GM18951 (cell line): ENCODE measurements around the gene OBSCN.

ENCODE experiments used
- POLR2A ChIP-seq: IDR thresholded peaks from 4 replicates; pipeline ENCODE4 v1.6.1; 2011; ENCODE audit warnings: mild to moderate bottlenecking; ENCODE audit not compliant: insufficient read length, insufficient read depth; ENCODE audit errors: extremely low read depth
- in situ Hi-C: fragments of 300-500 bp; cut with MboI; formaldehyde crosslinking; loops from one replicate; pipeline ENCODE4 v1.12.0; 2022; ENCODE audit warnings: low sequenced_read_pairs, mixed read lengths, inconsistent platforms; ENCODE audit not compliant: unreplicated experiment

OBSCN gene

DNA sequence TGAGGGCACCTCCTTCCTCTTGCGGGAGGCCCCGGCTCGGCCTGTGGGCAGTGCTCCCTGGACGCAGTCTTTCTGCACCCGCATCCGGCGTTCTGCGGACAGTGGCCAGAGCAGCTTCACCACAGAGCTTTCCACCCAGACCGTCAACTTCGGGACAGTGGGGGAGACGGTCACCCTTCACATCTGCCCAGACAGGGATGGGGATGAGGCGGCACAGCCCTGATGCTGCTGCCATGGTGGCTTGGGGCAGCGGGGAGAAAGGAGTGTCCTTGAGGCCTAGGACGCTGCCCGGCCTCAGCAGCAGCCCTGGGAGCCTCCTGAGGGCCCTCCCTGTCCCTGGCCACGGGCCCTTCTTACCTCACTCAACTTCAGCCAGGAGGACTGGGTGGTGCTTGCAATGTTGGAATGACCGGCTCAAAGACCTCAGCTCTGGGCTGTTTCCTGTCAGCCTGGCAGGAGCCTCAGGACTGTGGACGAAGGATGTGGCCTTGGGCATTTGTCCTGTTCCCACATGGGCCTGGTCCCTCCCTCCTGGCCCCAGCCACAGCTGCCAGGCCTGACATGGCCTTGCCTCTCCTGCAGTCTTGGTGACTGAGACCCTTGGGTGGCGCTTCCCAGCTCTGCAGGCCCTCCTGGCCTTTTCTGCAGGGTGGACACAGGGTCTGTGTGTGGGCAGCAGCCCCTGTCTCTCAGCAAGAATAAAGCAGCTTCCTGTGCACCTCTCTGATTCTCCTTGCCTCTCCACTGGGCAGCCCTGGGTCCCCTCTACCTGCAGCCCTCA, 152.9 kb downstream of the OBSCN start:
- in situ Hi-C loops, result no loop called here
- no peak for TF ChIP-seq POLR2A

DNA sequence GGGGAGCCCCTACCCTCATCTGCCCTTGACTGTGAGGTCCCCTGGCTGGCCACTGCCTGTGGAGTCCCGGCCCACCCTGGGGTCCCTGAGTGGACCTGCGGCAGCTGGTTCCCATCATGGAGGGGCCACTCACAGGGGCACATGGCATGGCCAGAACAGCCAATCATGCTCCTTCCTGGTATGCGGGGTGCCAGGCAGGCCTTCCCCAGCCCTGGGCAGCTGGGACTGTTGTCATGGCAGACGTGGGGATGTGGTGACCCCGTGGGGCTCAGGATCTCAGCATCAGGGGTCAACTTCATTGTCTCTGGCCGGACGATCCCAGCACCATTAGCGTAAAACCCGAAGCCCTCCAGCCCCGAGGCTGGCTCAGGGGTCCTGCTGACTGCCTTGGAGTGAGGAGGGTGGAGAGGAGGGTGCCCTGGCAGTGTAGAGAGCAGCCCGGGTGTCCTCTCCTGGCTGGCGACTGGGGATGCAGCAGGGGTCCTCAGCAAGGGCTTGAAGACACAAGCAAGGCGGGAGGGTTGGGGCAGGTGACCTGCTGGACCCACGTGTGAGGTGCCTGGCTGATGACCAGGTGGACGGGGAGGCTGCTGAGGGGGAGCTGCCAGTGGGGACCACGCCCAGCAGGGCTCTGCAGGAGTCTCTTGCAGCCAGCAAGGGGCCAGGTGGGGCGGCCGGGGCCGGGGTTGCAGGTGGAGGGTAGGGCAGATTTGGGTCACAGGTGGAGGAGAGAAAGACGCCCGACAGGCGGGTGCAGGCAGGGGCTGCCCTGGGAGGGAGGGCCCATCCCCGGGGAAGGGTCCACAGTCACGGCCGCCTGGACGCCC, 153.7 kb downstream of the OBSCN start:
- TF ChIP-seq POLR2A, result no peak
- in situ Hi-C loops, result no loop called here

DNA sequence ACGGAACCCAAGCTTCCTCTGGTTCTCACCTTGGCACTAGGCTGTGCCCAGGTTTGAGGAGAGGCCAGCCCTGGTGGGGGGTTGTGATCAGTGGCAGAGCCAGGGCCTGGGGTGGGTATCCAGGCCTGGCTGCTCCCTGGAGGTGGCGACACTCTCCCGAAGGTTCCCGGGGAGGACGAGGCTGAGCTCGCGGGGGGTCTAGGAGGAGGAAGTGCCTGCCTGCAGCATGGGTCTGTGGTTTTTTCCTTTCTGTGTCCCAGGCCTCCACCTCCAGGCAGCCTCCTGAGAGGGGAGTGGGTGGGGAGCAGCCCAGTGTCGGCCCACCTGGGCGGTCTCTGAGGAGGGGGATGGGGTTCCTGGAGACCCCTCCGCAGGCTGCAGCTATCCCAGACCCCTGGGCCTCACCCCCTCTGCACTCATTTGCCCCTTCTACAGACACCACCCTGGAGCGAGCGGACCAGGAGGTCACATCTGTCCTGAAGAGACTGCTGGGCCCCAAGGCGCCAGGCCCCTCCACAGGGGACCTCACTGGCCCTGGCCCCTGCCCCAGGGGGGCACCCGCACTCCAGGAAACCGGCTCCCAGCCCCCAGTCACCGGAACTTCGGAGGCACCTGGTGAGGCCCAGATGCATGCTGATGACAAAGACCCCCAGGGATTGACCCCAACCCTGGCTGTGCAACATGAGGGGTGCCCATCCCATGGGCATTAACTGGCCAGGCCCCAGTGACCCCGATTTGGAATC, 154.5 kb downstream of the OBSCN start:
- in situ Hi-C loops, result no loop called here
- TF ChIP-seq POLR2A, result no peak

DNA sequence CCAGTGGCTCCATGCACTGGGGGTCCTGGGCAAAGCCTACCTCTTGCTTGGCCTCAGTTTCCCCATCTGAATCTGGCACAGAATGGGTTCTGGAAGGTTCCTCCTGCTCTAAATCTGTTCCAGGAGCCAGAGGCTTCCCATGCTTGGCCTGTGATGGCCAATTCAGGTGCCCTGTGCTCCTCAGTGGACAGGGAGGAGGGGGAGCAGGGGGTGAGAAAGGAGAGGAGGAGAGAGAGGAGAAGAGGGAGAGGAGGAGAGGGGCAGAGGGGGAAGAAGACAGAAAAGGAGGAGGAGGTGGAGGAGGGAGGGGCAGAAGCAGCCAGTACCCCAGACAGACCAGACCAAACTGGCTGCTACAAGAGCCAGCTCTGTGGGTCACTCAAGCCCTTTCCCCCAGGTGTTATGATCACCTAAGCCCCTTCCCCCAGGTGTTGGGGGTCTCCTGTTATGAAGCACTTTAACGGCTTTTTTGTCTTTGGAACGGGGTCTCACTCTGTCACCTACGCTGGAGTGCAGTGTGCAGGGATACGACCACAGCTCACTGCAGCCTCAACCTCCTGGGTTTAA, 155.1 kb downstream of the OBSCN start:
- no peak for TF ChIP-seq POLR2A
- in situ Hi-C loops, result no loop called here

DNA sequence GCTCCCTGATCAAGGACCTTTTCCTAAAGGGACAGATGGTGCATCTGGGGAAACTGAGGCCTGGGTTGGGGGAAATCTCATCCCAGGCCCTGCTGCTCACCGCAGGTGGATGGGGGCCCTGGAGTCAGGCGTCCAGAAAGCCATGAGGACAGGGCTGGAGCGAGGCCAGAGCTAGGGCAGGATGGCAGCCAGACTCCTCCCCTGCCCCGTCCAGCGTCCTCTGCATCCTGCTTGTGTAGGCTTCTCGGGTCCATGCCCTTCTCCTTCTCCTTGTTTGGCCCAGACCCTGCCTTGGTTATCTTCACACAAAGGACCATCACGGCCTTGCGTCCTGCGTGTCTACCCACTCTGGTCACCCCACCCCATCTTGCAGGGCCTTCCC, 155.8 kb downstream of the OBSCN start:
- no peak for TF ChIP-seq POLR2A
- in situ Hi-C loops, result no loop called here

DNA sequence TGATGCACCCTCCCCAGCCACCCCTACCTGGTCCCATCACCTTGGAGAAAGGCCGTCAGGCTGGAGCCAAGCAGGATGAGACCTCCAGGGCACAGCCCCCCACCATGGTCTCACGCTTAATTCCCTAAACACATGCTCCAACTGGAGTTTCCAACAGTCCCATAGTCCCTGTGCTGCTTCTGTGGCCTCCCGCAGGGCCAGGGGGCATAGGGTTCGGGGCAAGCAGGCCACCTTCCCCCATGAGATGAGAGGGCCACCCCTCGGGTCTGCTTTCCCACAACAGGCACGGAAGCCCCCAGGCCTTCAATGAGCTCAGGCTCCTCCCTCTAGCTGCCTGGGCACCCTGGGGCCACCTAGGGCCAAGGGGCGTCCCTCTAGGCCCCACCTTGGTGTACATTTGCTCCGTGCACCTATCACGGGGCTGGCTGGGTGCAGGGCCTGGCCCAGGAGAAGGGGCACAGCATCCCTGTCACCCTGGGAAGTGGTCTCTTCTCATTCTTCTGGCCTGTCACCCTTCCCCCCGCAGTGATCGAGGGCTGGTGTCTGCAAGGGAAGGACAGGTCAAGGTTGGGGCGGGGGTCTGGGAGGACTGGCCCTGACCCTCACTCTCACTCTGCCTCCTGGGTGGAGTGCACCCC, 156.3 kb downstream of the OBSCN start:
- in situ Hi-C loops, result no loop called here
- TF ChIP-seq POLR2A, result no peak

DNA sequence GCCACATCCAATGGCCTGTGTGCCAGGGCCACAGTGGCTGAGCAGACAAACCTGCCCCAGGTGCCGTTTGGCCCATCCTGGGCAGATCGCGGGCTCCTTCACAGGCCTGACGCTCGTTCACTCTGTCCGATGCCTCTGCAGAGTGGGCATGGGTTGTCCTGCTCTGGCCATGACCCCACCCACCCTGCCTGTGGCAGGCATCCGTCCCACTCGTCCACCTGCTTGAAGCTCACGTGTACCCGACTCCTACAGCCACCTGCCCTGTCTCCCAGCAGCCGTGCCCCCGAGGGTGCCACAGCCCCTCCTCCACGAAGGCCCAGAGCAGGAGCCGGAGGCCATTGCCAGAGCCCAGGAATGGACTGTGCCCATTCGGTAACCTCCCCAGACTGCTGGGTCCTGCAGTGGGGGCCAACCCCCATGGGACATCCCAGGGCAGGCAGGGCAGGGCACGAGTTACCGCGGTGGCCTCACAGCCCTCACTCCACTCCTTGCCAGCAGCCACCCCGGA, 156.9 kb downstream of the OBSCN start:
- no peak for TF ChIP-seq POLR2A
- in situ Hi-C loops, result no loop called here

DNA sequence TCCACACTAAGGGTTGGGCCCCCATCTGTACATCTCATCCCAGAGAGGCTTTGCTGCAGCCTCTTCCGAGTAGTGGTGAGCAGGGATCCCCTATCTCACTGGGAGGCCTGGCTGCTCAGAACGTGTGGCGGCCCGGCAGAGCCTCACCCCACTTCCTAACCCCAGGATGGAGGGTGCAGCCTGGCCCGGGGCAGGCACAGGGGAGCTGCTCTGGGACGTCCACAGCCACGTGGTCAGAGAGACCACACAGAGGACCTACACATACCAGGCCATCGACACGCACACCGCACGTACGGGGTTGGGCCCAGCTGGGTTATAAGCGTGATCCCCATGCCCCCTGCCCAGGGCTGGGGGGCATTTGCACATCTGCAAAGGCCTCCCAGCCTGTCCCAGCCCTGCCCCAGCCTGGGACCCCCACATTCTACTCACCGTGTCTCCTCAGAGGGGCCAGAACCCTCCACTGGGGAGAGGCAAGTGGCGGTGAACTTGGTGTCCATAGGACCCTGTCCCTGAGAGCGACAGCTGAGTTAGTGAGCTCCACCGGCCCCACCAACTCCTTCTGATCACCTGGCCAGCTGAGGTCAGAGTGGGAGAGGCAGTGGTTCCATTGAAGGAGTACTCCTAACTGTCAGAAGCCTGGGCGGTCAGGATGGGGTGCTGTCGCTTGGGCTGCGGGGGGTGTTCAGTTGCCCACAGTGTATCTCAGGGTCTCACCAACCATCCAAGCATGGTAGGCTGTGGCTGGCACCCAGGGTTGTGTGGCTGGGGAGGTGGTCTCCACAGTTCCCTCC, 157.6 kb downstream of the OBSCN start:
- no peak for TF ChIP-seq POLR2A
- in situ Hi-C loops, result no loop called here

DNA sequence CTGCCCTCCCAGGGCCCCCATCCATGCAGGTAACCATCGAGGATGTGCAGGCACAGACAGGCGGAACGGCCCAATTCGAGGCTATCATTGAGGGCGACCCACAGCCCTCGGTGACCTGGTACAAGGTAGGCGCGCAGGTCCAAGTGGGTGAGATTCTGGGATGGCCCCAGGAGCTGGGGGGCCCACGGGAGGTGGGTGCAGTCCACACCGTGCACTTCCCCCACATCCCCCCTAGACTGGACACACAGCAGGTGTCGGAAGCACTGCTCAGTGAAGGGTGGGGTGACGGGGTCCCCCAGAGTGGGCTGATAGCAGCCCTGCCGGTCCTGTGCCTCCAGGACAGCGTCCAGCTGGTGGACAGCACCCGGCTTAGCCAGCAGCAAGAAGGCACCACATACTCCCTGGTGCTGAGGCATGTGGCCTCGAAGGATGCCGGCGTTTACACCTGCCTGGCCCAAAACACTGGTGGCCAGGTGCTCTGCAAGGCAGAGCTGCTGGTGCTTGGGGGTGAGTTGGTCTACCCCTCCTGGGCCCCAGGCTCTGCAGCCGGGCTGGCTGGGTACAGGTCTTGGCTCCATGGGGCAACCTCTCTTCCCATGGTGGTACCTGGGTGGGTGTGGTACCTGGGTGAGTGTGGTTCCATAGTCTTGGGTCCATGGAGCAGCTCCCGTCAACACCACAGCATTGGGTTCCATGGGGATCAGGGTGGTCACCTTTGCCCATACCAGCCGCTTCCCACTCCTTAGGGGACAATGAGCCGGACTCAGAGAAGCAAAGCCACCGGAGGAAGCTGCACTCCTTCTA, 158.4 kb downstream of the OBSCN start:
- in situ Hi-C loops, result no loop called here
- no peak for TF ChIP-seq POLR2A

DNA sequence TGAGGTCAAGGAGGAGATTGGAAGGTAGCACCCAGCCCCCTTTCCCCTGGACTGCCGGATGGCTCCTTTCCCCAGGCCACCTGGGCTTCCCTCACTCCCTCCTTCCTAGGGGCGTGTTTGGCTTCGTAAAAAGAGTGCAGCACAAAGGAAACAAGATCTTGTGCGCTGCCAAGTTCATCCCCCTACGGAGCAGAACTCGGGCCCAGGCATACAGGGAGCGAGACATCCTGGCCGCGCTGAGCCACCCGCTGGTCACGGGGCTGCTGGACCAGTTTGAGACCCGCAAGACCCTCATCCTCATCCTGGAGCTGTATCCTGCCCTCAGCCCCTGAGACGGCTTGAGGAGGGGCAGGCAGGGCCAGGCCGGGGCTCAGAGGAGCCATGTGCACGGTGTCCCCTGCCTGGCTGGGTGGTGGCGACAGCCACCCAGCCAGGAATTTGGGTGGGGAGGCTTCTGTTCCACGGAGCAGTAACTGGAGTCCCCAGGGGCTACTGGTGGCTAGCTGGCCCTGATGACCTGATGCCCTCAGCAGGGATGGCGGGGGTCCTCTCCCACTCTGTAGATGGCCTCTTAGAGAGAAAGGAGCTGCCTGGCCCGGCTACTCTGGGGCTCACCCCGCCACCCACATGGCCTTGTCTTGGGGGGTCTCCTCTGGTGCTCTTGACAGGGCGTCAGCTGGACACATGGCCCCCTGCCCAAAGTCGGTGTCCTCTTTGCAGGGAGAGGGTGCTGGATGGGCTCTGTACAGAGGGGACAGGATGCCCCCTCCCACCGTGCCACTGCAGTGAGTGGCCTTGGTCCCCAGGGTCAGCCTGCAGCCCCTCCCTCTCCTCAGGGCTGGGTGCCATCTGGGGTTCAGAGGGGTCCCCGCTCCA, 159.3 kb downstream of the OBSCN start:
- no peak for TF ChIP-seq POLR2A
- in situ Hi-C loops, result no loop called here
